HG03575 (cell line): ENCODE measurements around the gene RABGAP1L.
"Not testable (repeated sequence)": the region's sequence is repeated elsewhere in the genome, so short reads cannot be mapped to it uniquely, and the experiment has no call there.

Experiments
- ATAC-seq: cut with Tn5 transposase; IDR thresholded peaks from one replicate; pipeline ENCODE4 v1.9.1; 2021; ENCODE audit not compliant: unreplicated experiment, insufficient number of reproducible peaks, low FRiP score; ENCODE audit errors: extremely low read depth

RABGAP1L gene

DNA sequence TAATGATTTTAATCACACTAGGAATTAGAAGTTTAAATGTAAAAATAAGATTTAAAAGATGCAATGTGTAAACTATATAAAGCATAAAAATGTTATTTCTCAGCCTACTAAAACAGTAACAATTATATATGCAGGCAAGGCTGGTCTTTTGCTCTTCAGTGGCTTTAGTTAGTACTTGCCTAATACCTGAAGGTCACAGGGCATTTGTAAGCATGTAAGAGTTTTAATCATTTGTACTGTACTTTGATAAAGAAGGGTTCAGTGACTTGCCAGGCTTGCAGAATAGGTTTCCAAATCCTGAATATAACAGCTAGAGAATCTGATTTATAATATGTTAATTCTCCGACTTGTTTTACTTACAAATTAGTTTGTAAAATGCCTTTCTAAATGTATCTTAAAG lies 545.0 kb downstream of the RABGAP1L start:
- ATAC-seq = no peak

- no peak for ATAC-seq
Observed at GRCh38 chr1:174710868-174711845, 551.8 kb downstream of the RABGAP1L start.

DNA sequence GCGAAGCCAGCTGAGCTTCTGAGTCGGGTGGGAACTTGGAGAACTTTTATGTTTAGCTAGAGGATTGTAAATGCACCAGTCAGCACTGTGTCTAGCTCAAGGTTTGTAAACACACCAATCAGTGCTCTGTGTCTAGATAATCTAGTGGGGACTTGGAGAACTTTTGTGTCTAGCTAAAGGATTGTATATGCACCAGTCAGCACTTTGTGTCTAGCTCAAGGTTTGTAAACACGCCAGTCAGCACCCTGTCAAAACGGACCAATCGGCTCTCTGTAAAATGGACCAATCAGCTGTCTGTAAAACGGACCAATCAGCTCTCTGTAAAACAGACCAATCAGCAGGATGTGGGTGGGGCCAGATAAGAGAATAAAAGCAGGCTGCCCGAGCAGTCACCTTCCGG lies 552.5 kb downstream of the RABGAP1L start:
- not testable (repeated sequence) for ATAC-seq

DNA sequence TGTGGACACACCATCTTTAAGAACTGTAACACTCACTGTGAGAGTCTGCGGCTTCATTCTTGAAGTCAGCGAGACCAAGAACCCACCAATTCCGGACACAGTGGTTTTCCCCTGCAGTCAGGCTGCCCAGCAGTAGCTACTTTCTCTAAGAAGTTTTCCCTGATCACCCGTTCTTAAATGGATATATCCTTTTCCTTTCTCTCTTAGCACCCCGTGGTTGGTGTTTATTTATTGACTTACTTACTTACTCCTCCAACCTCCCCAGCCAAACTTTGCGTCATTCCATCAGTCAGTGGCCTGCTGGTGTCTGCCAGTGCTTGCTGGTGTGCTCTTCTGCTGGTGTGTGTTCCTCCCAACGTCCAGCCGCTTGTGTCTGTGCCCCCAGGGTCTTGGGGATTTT lies 553.2 kb downstream of the RABGAP1L start:
- ATAC-seq = no peak

GRCh38 chr1:174713796-174714195 lies 554.5 kb downstream of the RABGAP1L start:
- no peak for ATAC-seq

DNA sequence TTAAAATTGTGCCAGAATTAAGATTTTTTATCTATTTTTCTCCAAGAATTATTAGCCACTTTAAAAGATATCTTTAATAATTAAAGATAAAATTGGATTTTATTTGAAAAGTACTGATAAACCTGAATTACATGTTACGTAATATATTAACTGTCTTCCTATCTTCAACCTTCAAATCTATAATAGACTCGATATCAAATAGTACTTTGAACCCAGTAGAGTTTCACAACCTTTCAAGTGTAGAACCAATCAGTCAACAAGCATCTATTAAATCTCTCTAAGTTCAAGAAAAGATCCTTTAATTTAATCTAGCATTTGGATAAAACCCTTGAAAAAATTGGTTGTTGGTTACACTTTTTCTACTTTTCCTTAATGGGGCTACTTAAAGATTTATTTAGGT lies 559.9 kb downstream of the RABGAP1L start:
- no peak for ATAC-seq

GRCh38 chr1:174720618-174721017 lies 561.3 kb downstream of the RABGAP1L start:
- ATAC-seq = no peak

DNA sequence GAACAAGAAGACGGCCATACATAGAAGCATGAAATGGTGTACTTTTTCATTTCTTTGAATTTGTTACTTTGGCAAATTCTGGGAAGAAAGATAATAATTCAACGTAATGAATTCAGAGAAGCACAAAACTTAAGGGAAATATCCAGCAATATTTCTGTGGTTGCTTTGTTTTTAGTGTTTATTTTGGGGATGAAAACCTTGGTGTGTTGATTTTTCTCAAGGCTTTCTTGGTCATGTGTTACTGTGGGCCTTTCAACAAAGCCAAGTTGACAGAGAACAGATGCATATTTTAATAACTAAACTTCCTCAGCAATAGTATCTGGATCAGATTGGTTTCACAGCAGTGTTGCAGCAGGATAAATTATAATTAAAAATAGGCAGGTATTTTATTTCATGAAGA lies 561.9 kb downstream of the RABGAP1L start:
- no peak for ATAC-seq

GRCh38 chr1:174723816-174724215 lies 564.5 kb downstream of the RABGAP1L start:
- ATAC-seq = no peak

- no peak for ATAC-seq
Observed at GRCh38 chr1:174724219-174724618, 564.9 kb downstream of the RABGAP1L start.

DNA sequence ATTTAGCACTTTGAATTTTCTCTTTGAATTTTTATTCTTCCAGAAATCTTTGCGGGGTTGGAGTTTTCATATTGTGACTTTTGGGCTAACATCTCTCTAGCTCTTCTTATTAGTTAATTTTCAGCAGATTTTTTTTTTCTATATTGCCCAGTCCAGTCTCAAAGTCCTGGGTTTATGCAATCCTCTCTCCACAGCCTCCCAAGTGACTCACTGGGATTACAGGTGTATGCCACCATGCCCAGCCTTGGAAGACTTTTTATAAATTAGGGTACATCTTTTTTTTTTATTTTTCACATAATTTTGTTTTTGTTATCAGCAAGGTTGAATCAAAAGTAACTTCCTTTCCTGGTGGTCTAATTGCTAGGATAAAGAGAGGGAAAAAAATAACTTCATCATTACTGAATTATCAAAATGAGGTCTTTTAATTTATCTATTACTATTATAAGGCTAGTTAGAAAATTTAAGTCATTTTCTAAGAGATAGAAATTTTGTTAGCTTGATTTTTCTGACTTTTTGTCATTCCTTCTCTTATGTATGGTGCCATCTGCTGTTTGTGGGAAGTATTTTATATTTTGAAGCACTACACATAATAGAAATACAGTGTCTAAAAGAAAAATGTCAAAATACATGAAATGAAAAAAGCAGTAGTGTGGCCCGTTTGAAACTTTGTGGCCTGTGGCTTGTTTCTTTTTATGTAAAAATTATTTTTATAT lies 567.0 kb downstream of the RABGAP1L start:
- ATAC-seq = no peak

DNA sequence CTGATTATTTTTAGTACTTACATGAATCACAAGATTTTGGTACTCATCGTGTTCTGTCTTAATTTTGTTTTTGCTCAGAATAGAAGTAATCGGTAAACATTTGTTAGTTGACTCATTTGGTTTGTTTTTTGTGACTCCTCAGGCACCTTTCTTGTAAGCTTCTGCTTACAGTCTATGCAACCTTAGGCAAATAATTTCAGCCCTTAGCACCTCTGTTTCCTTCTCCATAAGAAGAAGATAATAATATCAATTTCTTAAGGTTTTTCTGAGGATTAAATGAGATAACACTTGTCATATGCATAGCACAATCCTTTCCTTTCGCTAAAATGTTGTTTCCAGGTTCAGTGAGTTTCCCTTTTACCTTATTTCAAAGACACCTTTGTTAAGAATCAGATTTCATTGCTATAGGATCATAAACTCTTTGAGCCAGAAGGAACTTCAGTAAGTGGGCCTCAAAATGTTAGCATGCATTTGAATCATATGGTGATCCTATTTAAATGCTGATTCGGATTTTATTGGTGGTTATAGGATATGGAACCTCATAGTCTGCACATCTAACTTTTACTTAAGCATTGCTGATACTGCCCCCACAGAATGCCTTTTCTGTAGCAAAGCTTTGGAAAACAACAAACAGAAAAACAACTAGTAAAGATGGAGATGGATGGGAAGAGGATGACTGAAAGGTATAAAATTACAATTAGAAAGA lies 567.7 kb downstream of the RABGAP1L start:
- no peak for ATAC-seq

- no peak for ATAC-seq
Observed at GRCh38 chr1:174734270-174734669, 575.0 kb downstream of the RABGAP1L start.

- ATAC-seq = no peak
Observed at GRCh38 chr1:174736831-174737230, 577.5 kb downstream of the RABGAP1L start.

DNA sequence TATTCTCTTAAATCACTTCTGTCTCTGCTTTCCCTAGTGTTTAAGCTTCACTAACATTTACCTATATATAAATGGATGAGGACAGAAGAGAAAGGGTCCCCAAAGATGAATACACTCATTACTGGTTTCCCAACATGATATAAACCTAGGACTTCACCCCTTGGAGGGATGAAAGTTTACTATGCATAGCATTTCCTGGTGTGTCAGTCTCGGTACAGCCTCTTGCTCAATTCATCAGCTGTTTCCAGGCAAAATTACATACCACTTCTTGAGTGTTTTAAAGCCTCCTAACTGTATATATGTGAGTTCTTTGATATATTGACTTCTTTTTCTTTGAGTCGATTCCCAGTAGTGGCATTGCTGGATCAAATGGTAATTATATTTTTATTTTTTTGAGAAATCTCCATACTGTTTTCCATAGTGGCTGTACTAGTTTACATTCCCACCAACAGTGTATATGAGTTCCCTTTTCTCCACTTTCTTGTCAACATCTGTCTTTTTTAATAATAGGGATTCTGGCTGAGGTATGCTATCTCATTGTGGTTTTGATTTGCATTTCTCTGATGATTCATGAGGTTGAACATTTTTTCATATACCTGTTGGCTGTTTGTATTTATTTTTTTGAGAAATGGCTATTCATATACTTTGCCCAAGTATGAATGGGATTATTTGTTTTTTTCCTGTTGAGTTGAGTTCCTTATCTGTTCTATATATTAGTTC lies 581.1 kb downstream of the RABGAP1L start:
- no peak for ATAC-seq

- ATAC-seq = no peak
Observed at GRCh38 chr1:174742805-174743653, 583.7 kb downstream of the RABGAP1L start.

GRCh38 chr1:174743654-174744561 lies 584.6 kb downstream of the RABGAP1L start:
- ATAC-seq = no peak
